Stimulated activated CD4-positive, alpha-beta T cell treated with anti-CD3 and anti-CD28 coated beads, Interleukin-12 subunit alpha, Interleukin-12 subunit beta, amount 100 ng/mL, for 24 hours (primary cell): ENCODE results near the gene ILF3.
A peak's percentile ranks its signal among the peaks of the same experiment; 100 is the strongest.

ENCODE experiments used
- DNase-seq, 2 experiments: peaks; one replicate each; pipeline ENCODE4 v3.0.0-alpha.2; 2020; ENCODE audit warnings: low read depth in 2 of 2

The ILF3 gene

DNA sequence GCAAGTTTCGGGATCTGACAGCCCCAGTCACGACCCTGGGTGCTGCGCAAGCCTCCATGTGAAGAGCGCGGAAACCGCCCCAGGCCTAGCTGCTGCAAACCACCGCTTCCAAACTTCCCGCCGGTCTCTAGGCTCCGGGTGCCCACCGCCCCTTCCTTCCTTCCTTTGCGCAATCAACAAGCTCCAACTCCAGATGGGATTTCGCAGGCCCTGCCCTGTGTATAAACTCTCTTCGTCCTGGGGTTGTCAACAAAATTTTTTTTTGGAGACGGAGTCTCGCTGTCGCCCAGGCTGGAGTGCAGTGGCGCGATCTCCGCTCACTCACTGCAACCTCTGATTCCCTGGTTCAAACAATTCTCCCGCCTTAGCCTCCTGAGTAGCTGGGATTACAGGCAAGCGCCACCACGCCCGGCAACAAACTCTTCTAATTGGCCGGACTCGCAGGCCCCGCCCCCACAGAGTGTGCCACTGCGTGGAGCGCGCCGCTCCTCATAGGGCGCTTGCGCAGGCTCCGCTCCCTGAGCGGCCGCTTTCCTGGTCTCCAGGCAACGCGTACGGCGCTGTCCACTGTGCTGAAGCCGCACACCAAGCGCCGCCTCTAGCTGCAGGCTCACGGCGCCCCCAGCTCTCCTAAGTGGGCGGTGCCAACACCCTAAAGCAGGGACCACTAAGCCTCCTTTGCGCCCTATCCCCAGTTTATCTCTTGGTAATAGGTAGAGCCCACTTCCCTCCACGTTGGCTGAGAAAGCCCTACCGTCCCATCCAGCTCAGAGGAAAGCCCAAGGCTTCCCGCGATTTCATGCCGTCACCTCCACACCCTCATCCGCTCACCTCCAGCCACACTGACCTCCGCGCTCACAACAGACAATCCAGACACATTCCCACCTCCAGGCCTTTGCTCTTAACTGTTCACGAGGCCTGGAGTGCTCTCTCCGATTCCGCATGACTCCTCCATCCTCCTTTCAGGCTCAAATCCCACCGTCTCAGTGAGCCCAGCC lies 41.6 kb downstream of the ILF3 start:
- peak; percentile 77 to 87 for DNase-seq

DNA sequence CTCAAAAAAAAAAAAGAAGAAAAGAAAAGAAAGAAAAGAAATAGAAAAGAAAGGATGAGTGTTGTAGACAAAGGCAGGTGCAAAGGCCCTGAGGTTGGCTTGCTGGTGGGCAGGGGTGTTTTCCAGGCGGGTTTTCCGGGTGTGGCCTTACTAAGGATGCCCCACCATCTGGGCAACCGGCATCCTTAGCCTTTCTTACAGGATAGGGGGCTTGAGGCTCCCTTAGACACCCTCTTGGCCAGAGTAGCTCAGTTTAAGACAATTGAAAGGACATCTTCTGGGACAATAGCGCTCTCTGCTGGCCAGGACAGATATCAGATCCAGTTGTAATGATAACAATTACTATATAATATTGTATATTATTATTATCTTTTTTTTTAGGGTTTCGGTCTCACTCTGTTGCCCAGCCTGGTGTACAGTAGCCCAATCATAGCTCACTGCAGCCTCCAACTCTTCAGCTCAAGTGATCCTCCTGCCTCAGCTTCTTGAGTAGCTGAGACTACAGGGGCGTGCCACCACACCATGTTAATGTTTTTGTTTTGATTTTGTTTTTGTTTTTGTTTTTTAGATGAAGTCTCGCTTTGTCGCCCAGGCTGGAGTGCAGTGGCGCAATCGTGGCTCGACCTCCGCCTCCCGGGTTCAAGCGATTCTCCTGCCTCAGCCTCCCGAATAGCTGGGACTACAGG lies 45.6 kb downstream of the ILF3 start:
- DNase-seq, result peak; percentile 30 to 75

DNA sequence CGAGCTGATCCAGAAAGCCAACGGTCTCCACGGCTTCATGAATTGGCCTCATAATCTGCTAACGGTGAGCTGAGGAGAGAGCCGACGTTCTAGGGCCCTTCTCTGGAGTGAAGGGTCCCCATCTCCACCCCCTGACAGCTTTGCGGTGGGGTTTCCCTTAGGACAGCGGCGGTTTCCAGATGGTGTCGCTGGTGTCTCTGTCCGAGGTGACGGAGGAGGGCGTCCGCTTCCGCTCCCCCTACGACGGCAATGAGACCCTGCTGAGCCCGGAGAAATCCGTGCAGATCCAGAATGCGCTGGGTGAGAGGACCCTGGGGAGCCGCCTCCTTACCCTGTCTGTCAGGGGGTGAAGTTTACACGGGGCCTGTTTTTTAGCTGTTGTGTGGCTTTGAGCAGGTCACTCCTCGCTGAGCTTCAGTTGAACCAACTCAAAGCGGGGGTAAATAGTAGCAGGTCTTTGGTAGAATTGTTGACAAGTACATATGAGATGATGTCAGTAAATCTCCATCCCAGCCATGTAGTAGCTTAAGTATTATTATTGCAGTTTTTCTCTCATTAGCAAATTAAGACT lies 47.9 kb downstream of the ILF3 start:
- DNase-seq, result no peak

DNA sequence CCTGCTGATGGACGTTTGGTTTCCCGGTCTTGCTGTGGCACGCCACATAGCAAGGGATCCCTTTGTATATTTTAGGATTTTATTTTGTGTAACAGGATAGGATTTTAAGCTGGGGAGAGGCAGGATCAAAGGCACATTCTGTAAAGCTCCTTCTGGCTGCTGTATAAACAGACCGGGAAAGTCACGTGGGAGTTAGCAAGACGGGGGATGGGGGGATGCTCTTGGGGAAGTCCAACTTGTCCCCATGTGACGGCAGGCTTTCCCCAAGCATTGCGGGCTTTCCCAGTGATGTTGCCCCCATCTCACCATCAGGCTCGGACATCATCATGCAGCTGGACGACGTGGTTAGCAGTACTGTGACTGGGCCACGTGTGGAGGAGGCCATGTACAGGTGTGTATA lies 52.8 kb downstream of the ILF3 start:
- no peak for DNase-seq

GRCh38 chr19:10707440-10707839 lies 53.3 kb downstream of the ILF3 start:
- no peak for DNase-seq

DNA sequence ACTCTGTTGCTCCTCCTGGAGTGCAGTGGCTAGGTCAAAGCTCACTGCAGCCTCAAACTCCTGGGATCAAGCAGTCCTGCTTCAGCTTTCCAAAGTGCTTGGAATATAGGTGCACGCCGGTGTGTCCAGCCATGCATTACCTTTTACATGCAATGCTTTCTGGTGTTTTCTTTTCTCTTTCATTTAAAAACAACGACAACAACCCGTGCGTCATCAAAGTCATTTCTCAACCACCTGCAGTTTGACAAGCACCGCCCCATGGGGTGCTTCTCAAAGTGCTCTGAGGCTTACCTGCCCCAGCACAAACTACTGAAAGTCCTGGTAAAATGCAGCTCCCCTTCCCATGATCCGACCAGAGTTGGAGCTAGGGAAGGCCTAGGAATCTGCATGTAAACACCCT lies 54.1 kb downstream of the ILF3 start:
- DNase-seq, result no peak

- no peak for DNase-seq
These were observed 57.9 kb downstream of the ILF3 start for GRCh38 chr19:10712045-10712444.

- no peak for DNase-seq
These were observed 58.6 kb downstream of the ILF3 start for GRCh38 chr19:10712754-10713153.

GRCh38 chr19:10713317-10713716 lies 59.2 kb downstream of the ILF3 start:
- no peak for DNase-seq

DNA sequence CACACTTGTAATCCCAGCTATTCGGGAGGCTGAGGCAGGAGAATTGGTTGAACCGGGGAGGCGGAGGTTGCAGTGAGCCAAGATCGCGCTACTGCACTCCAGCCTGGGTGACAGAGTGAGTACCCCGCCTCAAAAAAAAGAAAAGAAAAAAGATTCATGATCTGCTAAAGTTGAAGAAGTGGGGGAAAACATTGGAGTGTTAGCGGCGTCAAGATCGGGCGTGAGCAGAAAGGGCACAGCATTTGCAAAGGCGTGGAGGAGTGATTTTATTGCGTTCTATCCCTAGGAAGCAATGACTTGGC lies 62.9 kb downstream of the ILF3 start:
- no peak for DNase-seq

DNA sequence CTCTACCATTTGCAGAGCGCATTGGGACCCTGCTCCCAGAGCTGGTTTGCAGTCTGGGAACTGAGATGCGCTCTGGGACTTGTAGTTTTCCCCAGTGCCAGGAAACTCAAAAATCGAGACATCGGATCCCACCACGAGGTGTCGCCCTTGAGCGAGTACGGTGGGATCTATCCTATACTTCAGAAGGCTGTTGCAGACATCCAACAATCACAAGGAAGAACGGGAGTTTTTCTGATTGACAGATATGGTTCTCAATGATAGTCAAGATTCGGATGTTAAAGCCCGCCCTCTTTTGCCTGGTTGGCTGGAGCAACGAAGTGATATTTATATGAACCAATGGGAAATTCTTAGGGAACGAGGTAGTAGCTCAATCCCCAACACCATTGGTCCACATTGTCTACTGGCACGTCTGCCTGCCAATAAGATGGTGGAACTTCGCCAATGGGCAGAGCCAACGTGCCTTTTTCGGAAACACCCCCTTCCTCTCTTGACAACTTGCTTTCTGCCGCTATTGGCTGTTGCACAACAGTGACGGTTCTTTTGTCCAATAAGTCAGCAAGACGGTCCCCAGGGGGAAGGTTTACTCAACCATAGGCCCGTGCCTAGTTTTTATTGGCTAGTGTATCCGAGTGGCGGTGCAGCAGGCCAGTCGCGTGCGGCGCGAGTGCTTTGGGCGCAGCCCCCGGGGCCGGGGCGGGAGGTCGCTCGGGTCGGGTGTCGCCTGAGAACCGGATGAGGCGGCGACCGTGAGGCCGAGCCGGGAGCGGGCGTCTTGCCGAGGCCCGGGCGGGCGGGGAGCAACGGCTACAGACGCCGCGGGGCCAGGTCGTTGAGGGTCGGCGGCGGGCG lies 63.4 kb downstream of the ILF3 start, which contains the start of gene DNM2:
Gene DNM2, plus strand, starts transcription at position 724 of the 849 bp plus-strand sequence. CDS start 164 bp downstream, outside the sequence.
- DNase-seq, result peak; percentile 93 to 95

GRCh38 chr19:10718205-10719196 lies 64.4 kb downstream of the ILF3 start:
- DNase-seq, result peak in 1 of 2 experiments; percentile 44

DNA sequence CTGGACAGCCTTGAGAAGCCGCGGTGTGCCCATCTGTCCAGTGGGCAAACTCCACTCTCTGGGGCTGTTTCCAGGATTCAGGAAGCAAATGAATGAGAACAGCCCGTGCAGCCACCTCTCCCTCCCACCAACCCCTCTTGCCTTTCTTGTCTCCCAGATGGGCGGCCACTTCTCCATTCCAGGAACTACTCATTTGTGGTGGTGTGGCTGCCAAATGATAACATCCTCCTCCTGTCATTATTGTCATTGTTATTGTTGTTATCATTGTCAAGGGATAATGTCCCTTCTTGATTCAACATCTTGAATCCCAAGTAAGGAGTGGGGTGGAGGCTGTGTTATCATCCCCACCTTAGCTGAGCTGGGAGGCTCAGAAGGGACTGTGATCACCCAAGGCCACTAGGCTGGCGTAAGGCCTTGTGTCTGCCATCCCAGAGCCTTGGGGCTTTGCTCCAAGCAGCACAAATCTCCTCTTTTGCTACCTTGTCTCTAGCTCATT lies 65.4 kb downstream of the ILF3 start:
- DNase-seq, result no peak

GRCh38 chr19:10720607-10721125 lies 66.5 kb downstream of the ILF3 start:
- DNase-seq, result no peak

GRCh38 chr19:10723591-10723990 lies 69.4 kb downstream of the ILF3 start:
- DNase-seq, result no peak

DNA sequence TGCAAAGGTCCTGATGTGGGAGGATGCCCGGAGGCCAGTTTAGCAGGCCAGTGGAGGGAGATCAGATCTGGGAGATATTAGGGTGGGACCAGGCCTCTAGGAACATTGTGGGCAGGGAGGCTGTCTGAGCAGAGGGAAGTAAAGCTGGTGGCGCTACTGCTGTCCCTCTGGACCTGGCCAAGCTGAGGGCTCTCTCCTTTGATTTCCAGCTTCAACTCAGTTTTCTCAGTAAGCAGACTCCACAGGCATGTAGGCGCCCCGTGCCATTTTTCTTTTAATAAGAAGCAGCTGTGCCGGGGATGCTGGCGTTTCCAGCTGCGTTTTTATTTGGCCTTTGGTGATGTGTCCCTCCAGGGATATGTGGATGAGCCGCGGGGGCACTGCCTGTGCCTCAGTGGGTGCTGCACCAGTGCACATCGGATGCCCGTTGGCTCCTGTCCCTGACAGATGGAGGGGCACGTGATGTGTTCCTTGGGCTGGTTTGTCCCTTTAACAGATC lies 70.5 kb downstream of the ILF3 start:
- no peak for DNase-seq

DNA sequence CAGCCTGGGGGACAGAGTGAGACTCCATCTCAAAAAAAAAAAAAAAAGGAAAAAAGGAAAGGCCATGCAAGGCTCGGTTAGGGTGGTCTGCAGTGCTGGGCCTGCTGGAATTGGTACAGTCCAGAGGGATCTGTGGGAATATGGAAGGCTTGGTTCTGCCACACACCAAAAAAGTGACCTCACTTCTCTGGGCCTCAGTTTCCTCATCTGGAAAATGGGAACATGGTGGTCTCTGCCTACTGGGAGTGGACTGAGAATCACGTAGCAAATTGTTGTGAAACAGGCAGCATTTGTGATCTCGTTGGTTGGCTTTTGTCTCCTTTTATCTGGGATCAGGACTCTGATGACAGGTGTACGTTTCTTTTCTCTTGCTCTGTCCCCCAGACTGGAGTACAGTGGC lies 71.3 kb downstream of the ILF3 start:
- DNase-seq, result no peak

DNA sequence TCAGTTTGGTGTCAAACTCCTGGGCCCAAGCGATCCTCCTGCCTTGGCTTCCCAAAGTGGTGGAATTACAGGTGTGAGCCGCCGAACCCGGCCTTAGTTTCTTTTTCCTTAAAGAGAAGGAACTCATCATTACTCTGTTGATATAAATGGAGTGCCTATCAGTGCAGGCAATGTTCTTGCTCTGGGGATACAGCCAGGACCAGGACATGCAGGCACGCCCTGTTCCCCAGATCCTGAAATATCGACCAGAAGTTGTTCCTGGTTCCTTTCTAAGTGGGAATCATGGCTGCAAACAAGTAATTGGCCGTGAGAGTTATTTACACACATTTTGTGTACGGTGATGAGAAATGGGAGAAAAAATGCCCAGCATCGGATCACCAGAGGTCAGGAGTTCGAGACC lies 72.1 kb downstream of the ILF3 start:
- no peak for DNase-seq

DNA sequence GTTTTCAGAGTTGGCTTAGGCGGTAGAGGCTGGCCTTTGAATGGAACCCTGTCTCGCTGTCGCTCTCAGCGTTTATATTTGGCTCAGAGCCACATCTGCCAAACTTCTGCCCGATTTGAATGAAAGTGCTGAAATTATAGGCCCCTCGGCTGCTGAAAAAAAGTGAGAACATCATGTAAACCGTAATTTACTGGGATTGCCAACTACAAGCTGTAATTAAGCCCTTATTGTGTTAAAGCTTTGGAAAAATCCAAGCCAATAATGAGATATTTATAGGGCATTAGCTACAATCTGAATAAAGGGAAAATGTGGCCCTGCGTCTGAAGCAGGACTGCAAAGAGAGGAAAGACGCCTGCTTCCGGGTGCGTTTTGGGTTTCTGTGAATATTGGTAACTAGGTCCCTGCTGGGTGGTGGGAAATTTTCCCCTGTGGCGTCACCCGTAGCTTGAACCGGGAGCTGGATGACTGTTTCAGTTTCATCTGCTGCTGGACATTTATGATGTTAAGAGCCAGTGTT lies 73.6 kb downstream of the ILF3 start:
- no peak for DNase-seq

DNA sequence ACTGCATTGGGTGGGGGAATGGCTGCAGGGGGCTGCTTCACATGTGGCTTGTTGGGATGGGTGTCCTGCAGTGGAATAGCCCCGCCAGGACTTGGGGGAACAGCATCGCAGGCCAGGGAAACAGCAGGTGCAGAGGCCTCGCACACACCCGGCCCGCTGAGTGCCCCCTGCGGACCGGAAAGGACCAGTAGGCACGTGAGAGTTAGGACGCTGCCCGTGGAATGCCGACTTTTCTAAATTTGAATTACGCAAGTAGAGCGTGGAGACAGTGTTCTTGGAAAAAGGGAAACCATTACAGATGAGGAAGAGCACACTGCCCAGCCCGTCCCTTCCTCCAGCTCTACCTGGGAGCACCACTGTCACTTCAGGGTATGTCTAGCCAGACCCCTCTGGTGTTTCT lies 75.3 kb downstream of the ILF3 start:
- no peak for DNase-seq
